Progenitor cell of endocrine pancreas (in vitro differentiated cells): ENCODE results near the gene MYH9. TPM values are rescaled to one million over a fixed set of nuclear protein-coding genes. Genes with fewer than 3 reads are reported as not detected.
"Not testable (repeated sequence)": the region's sequence is repeated elsewhere in the genome, so short reads cannot be mapped to it uniquely, and the experiment has no call there.

Source experiments
- DNase-seq: peaks from one replicate; pipeline ENCODE4 v3.0.0; 2021; ENCODE audit warnings: low spot score; ENCODE audit not compliant: unreplicated experiment
- H3K27ac Mint-ChIP-seq: 2 replicates; pipeline ENCODE4 v1.8.0; 2021; ENCODE audit warnings: mild to moderate bottlenecking, moderate library complexity, mixed read lengths
- H3K27me3 Mint-ChIP-seq: 2 replicates; pipeline ENCODE4 v1.8.0; 2021; ENCODE audit warnings: mixed read lengths
- H3K36me3 Mint-ChIP-seq: 2 replicates; pipeline ENCODE4 v1.8.0; 2022; ENCODE audit warnings: mixed read lengths; ENCODE audit not compliant: insufficient read depth
- H3K4me1 Mint-ChIP-seq: 2 replicates; pipeline ENCODE4 v1.8.0; 2021; ENCODE audit warnings: low read depth, mixed read lengths
- H3K4me3 Mint-ChIP-seq: 2 replicates; pipeline ENCODE4 v1.8.0; 2021; ENCODE audit warnings: low read depth, mild to moderate bottlenecking, moderate library complexity, mixed read lengths
- H3K9me3 Mint-ChIP-seq: 2 replicates; pipeline ENCODE4 v1.8.0; 2021; ENCODE audit warnings: low read depth, mixed read lengths
- total RNA-seq: library from RNA; stranded (reverse); gene quantifications from 2 replicates; pipeline ENCODE4 v1.2.1, GENCODE V29; 2021
- TF ChIP-seq, protein P1 (sequence below): fragments of 200-600 bp; sonication (generic); IDR thresholded peaks from one replicate; pipeline ENCODE4 v1.5.0; 2021; ENCODE audit warnings: antibody characterized with exemption, mild to moderate bottlenecking; ENCODE audit not compliant: unreplicated experiment

MYH9 gene
- total RNA-seq, 1 donor from 2014 or later, result 299 TPM

DNA sequence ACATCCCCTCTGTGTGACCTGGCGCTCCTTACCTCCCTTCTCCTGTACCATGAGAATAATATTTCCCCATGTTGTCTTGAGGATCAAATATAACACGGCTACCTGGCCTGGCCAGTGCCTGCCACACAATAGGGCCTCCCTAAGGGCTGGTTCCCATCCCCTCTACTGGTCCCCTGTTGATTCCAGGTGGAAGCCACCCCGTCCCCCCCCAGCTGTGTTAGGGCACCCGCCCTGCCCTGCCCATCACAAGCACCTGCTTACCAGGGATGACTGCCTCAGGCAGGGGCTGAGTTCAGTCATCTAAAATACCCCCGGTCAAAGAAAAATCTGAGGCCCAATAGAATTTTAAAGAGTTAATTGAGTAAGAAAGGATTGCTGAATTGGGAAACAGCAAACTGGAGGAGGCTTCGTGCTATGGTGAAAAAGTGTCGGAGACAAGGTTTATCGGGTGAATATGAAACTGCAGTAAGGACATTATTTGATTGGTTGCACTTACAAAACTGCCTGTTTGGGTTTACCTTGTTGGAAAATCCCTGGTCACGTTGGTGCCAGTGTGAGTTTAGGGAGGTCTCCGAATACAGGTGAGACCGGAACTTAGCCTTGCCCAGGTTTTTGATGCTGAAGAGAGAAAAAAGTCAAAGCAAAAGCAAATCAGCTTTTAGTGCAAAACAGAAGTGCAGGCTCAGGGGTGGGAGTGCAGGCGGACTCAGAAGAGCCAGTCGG lies 129.7 kb downstream of the MYH9 start:
- Mint-ChIP-seq H3K4me1 (peaks cover 14% of the 10 kb centered on the region), H3K27ac (peak overlapping the region; percentile 85), H3K36me3 (no peaks in the 10 kb centered on the region), H3K27me3 (no peaks in the 10 kb centered on the region), H3K4me3 (no peak overlapping the region), H3K9me3 (no peaks in the 10 kb centered on the region)
- TF ChIP-seq, protein P1, sequence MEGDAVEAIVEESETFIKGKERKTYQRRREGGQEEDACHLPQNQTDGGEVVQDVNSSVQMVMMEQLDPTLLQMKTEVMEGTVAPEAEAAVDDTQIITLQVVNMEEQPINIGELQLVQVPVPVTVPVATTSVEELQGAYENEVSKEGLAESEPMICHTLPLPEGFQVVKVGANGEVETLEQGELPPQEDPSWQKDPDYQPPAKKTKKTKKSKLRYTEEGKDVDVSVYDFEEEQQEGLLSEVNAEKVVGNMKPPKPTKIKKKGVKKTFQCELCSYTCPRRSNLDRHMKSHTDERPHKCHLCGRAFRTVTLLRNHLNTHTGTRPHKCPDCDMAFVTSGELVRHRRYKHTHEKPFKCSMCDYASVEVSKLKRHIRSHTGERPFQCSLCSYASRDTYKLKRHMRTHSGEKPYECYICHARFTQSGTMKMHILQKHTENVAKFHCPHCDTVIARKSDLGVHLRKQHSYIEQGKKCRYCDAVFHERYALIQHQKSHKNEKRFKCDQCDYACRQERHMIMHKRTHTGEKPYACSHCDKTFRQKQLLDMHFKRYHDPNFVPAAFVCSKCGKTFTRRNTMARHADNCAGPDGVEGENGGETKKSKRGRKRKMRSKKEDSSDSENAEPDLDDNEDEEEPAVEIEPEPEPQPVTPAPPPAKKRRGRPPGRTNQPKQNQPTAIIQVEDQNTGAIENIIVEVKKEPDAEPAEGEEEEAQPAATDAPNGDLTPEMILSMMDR, result no peak
- DNase-seq, result no peak

GRCh38 chr22:36257308-36257707 lies 130.5 kb downstream of the MYH9 start:
- peaks cover 14% of the 10 kb centered on the region for H3K4me1 Mint-ChIP-seq
- no peak for DNase-seq
- H3K9me3 Mint-ChIP-seq, result no peaks in the 10 kb centered on the region
- no peaks in the 10 kb centered on the region for H3K27me3 Mint-ChIP-seq
- no peaks in the 10 kb centered on the region for H3K36me3 Mint-ChIP-seq
- H3K27ac Mint-ChIP-seq, result no peak overlapping the region
- TF ChIP-seq, protein P1, result no peak
- no peak overlapping the region for H3K4me3 Mint-ChIP-seq

- Mint-ChIP-seq H3K27me3 (no peaks in the 10 kb centered on the region), H3K27ac (no peak overlapping the region), H3K9me3 (no peaks in the 10 kb centered on the region), H3K4me3 (no peak overlapping the region), H3K4me1 (peaks cover 14% of the 10 kb centered on the region), H3K36me3 (no peaks in the 10 kb centered on the region)
- TF ChIP-seq, protein P1, result no peak
- DNase-seq, result no peak
Observed at GRCh38 chr22:36256478-36256877, 131.3 kb downstream of the MYH9 start.

DNA sequence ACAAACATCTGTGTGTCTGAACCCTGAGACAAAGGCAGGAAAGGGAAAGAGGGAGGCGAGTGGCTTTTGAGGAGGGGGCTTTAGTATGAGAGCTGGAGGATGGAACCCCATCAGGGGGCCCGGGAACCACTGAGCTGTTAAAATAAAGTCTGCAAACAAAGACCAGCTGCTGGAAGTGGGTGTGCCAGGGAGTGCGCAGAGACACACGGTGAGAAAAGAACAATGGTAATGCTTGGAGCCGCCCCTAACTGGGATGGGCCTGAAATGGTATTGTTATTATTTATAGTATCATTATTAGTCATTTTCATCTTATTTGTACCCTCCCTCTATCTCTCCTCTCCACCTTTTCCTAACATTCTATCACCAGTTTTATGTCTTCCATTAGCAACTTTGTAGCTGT lies 132.2 kb downstream of the MYH9 start:
- H3K27ac Mint-ChIP-seq, H3K27me3 Mint-ChIP-seq, H3K9me3 Mint-ChIP-seq, DNase-seq, H3K36me3 Mint-ChIP-seq, H3K4me3 Mint-ChIP-seq: not testable (repeated sequence)
- peaks cover 14% of the 10 kb centered on the region for H3K4me1 Mint-ChIP-seq

DNA sequence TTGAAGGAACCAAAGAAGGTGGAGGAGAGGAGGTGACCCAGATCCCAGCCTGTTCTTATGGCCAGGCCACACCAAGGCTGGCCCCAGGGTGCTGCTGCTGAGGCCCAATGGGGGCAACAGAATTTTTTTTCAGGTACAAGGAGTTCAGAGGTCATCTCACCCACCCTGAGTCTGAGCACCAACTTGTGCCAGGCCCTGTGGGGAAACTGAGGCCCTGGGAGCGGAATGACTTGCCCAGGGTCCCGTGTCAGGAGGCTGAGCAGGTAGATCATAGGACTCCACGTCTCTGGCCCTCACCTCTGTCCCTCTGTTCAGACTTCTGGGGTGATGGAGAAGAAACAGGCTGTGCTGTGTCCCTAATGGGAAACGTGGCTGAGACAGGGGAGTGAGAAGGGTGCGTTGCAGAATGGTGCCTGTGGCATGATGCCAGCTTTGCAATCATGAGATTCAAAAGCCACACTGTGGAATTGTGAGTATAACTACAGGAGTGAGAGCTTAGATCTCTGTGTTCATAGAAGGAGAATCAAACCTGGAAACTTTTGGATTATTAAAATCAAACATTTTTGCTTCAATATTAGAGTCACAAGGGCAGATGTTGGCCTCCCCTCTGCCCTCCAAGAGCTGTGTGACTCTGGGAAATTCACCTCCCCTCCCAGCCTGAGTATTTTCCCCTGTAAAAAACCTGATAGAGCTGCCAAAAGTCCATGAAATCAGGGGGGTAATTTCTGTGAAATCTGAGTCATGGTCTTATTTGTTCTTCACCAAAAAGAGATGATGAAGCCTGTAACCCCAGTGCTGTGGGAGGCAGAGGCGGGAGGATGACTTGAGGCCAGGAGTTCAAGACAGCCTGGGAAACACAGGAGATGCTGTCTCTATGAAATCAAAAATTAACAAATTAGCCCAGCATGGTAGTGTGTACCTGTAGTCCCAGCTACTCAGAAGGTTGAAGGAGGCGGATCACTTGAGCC lies 134.0 kb downstream of the MYH9 start:
- TF ChIP-seq, protein P1, result no peak
- H3K27me3 Mint-ChIP-seq, result no peaks in the 10 kb centered on the region
- no peak for DNase-seq
- peaks cover 5% of the 10 kb centered on the region for H3K9me3 Mint-ChIP-seq
- no peak overlapping the region for H3K4me3 Mint-ChIP-seq
- H3K4me1 Mint-ChIP-seq, result peaks cover 5% of the 10 kb centered on the region
- no peaks in the 10 kb centered on the region for H3K36me3 Mint-ChIP-seq
- no peak overlapping the region for H3K27ac Mint-ChIP-seq
